Hepatocyte (in vitro differentiated cells): Measurements from ENCODE around the gene EGFL7. TPM values are rescaled to one million over a fixed set of nuclear protein-coding genes. Genes with fewer than 3 reads are reported as not detected.

Experiments used
- DNase-seq: peaks from one replicate; pipeline ENCODE4 v3.0.0-alpha.2; 2016; ENCODE audit warnings: low spot score
- H2AFZ ChIP-seq: fragments of 200-600 bp; sonication (generic); 2 replicates; pipeline ENCODE4 v1.6.0; 2016; ENCODE audit warnings: antibody characterized with exemption, mild to moderate bottlenecking
- H3K27ac ChIP-seq: fragments of 200-600 bp; sonication (generic); 2 replicates; pipeline ENCODE4 v1.5.1; 2016; ENCODE audit warnings: mild to moderate bottlenecking
- H3K27me3 ChIP-seq: fragments of 200-600 bp; sonication (generic); 2 replicates; pipeline ENCODE4 v1.6.1; 2016
- H3K36me3 ChIP-seq: fragments of 200-600 bp; sonication (generic); replicated peaks from 2 replicates; pipeline ENCODE4 v1.5.1; 2016; ENCODE audit warnings: low read depth; ENCODE audit not compliant: insufficient read depth
- H3K4me1 ChIP-seq: fragments of 200-600 bp; sonication (generic); 2 replicates; pipeline ENCODE4 v1.5.1; 2016; ENCODE audit warnings: mild to moderate bottlenecking, moderate library complexity; ENCODE audit not compliant: insufficient read depth
- H3K4me2 ChIP-seq: fragments of 200-600 bp; sonication (generic); 2 replicates; pipeline ENCODE4 v1.6.0; 2016
- H3K4me3 ChIP-seq: fragments of 200-600 bp; sonication (generic); 2 replicates; pipeline ENCODE4 v1.5.1; 2016; ENCODE audit warnings: mild to moderate bottlenecking
- H3K79me2 ChIP-seq: fragments of 200-600 bp; sonication (generic); 2 replicates; pipeline ENCODE4 v1.6.0; 2017; ENCODE audit warnings: mild to moderate bottlenecking
- H3K9me2 ChIP-seq: fragments of 200-600 bp; sonication (generic); replicated peaks from 2 replicates; pipeline ENCODE4 v1.6.0; 2017; ENCODE audit warnings: mild to moderate bottlenecking; ENCODE audit not compliant: insufficient read depth
- H3K9me3 ChIP-seq: fragments of 200-600 bp; sonication (generic); 2 replicates; pipeline ENCODE4 v1.5.1; 2016; ENCODE audit warnings: low read depth, mild to moderate bottlenecking
- H4K20me1 ChIP-seq: fragments of 200-600 bp; sonication (generic); 2 replicates; pipeline ENCODE4 v1.6.0; 2016; ENCODE audit warnings: mild to moderate bottlenecking; ENCODE audit not compliant: insufficient read depth, poor library complexity, severe bottlenecking
- CTCF ChIP-seq: fragments of 200-600 bp; sonication (generic); IDR thresholded peaks from 2 replicates; pipeline ENCODE4 v1.5.1; 2016; ENCODE audit warnings: antibody characterized with exemption, mild to moderate bottlenecking; ENCODE audit not compliant: poor library complexity
- EZH2 ChIP-seq: fragments of 200-600 bp; sonication (generic); IDR thresholded peaks from 2 replicates; pipeline ENCODE4 v1.6.1; 2016; ENCODE audit warnings: antibody characterized with exemption, mild to moderate bottlenecking, borderline replicate concordance
- EZH2phosphoT487 ChIP-seq: fragments of 200-600 bp; sonication (generic); IDR thresholded peaks from one replicate; pipeline ENCODE4 v1.6.1; 2018; ENCODE audit warnings: antibody characterized with exemption, mild to moderate bottlenecking, low read depth, moderate library complexity; ENCODE audit not compliant: unreplicated experiment, severe bottlenecking
- WGBS: methylation state at CpG from one replicate; pipeline ENCODE4 v1.1.6; 2016; ENCODE audit warnings: low lambda C conversion rate; ENCODE audit errors: missing lambda C conversion rate; 5-methylcytosine and 5-hydroxymethylcytosine counted together
- polyA plus RNA-seq: library from polyadenylated mRNA; unstranded; fragments of >200 nt; fragmentation: Nextera tagmentation; extraction: Ambion mirVana; gene quantifications from 2 replicates; pipeline ENCODE4 v1.2.1, GENCODE V29; 2016
- total RNA-seq: library from RNA; depleted of rRNA; stranded (reverse); fragments of >200 nt; gene quantifications from 2 replicates; pipeline ENCODE4 v1.2.3, GENCODE V29; 2014

Gene EGFL7
- total and polyA plus RNA-seq, 2 experiments from 2014 or later: 50.0 to 82.5 TPM

GRCh38 chr9:136695955-136696354 is 33.2 kb downstream of the EGFL7 start:
- peaks cover 49% of the 10 kb centered on the region for H3K4me1 ChIP-seq
- TF ChIP-seq CTCF (no peak), EZH2phosphoT487 (no peak), EZH2 (no peak)
- no peak overlapping the region for H3K4me2 ChIP-seq
- no peak for DNase-seq
- no peaks in the 10 kb centered on the region for H3K36me3 ChIP-seq
- peak overlapping the region; percentile 57 for H3K27ac ChIP-seq
- no peaks in the 10 kb centered on the region for H3K79me2 ChIP-seq
- WGBS: 95% methylated on average over 23 of the region's 23 CpGs
- no peaks in the 10 kb centered on the region for H3K9me2 ChIP-seq
- H4K20me1 ChIP-seq: no peaks in the 10 kb centered on the region
- no peak overlapping the region for H3K4me3 ChIP-seq
- H2AFZ ChIP-seq: no peak overlapping the region
- H3K9me3 ChIP-seq: no peaks in the 10 kb centered on the region
- H3K27me3 ChIP-seq: no peaks in the 10 kb centered on the region

- peak overlapping the region; percentile 57 for H3K27ac ChIP-seq
- no peaks in the 10 kb centered on the region for H3K9me2 ChIP-seq
- no peak for TF ChIP-seq CTCF
- no peak for TF ChIP-seq EZH2phosphoT487
- no peak for TF ChIP-seq EZH2
- H4K20me1 ChIP-seq: no peaks in the 10 kb centered on the region
- H3K27me3 ChIP-seq: no peaks in the 10 kb centered on the region
- no peak overlapping the region for H2AFZ ChIP-seq
- H3K9me3 ChIP-seq: no peaks in the 10 kb centered on the region
- H3K4me3 ChIP-seq: no peak overlapping the region
- H3K4me1 ChIP-seq: peaks cover 49% of the 10 kb centered on the region
- no peak overlapping the region for H3K4me2 ChIP-seq
- H3K36me3 ChIP-seq: no peaks in the 10 kb centered on the region
- no peaks in the 10 kb centered on the region for H3K79me2 ChIP-seq
- DNase-seq: no peak
- 91% methylated on average over 9 of the region's 9 CpGs for WGBS
Observed at GRCh38 chr9:136696502-136696901, 33.8 kb downstream of the EGFL7 start.

GRCh38 chr9:136697146-136697820 is 34.6 kb downstream of the EGFL7 start:
- no peak overlapping the region for H3K4me3 ChIP-seq
- no peaks in the 10 kb centered on the region for H3K79me2 ChIP-seq
- H3K27me3 ChIP-seq: no peaks in the 10 kb centered on the region
- 67% methylated on average over 19 of the region's 23 CpGs for WGBS
- H4K20me1 ChIP-seq: no peaks in the 10 kb centered on the region
- peak overlapping the region; percentile 62 for H3K4me2 ChIP-seq
- H3K36me3 ChIP-seq: no peaks in the 10 kb centered on the region
- DNase-seq: peak; percentile 76
- peaks cover 45% of the 10 kb centered on the region for H3K4me1 ChIP-seq
- peak overlapping the region; percentile 94 for H3K27ac ChIP-seq
- H3K9me3 ChIP-seq: no peaks in the 10 kb centered on the region
- H3K9me2 ChIP-seq: no peaks in the 10 kb centered on the region
- TF ChIP-seq CTCF (no peak), EZH2 (no peak), EZH2phosphoT487 (no peak)
- H2AFZ ChIP-seq: no peak overlapping the region
